WTC11 (cell line): Measurements from ENCODE around the gene MAP6. TPM values are rescaled to one million over a fixed set of nuclear protein-coding genes. Genes with fewer than 3 reads are reported as not detected.

Source experiments
- ATAC-seq: fragments of 200-7000 bp; cut with Tn5 transposase; 2 replicates; pipeline ENCODE4 v1.10.0; 2021; ENCODE audit warnings: mild to moderate bottlenecking, moderate library complexity
- CTCF ChIA-PET: fragments of 300-600 bp; sonication (Branson Sonifier 250); formaldehyde crosslinking; loops from one replicate; lab custom pipeline; 2021; ENCODE audit warnings: antibody characterized with exemption; lab: Charles Lee
- POLR2A ChIA-PET: fragments of 350-600 bp; sonication (Branson Sonifier 250); formaldehyde crosslinking; loops from one replicate; lab custom pipeline; 2021; ENCODE audit warnings: antibody characterized with exemption; lab: Charles Lee
- DNase-seq: peaks from one replicate; pipeline ENCODE4 v3.0.0; 2021; ENCODE audit warnings: low spot score
- H3K27ac Mint-ChIP-seq: 2 replicates; pipeline ENCODE4 v1.8.0; 2021; ENCODE audit warnings: mixed read lengths
- H3K27me3 Mint-ChIP-seq: 2 replicates; pipeline ENCODE4 v1.8.0; 2021; ENCODE audit warnings: low read depth, mild to moderate bottlenecking, moderate library complexity, mixed read lengths
- H3K36me3 Mint-ChIP-seq: 2 replicates; pipeline ENCODE4 v1.8.0; 2021; ENCODE audit warnings: mixed read lengths
- H3K4me1 Mint-ChIP-seq: 2 replicates; pipeline ENCODE4 v1.8.0; 2022; ENCODE audit warnings: mixed read lengths
- H3K4me3 Mint-ChIP-seq: 2 replicates; pipeline ENCODE4 v1.8.0; 2021; ENCODE audit warnings: mild to moderate bottlenecking, moderate library complexity, mixed read lengths
- H3K9me3 Mint-ChIP-seq: 2 replicates; pipeline ENCODE4 v1.8.0; 2021; ENCODE audit warnings: mixed read lengths
- FOXK1 ChIP-seq: sonication (generic); formaldehyde crosslinking; IDR thresholded peaks from 2 replicates; pipeline ENCODE4 v1.8.0; 2022; ENCODE audit warnings: mild to moderate bottlenecking, moderate library complexity, missing genetic modification reagents
- JUN ChIP-seq: sonication (generic); formaldehyde crosslinking; IDR thresholded peaks from 2 replicates; pipeline ENCODE4 v1.8.0; 2023; ENCODE audit warnings: mild to moderate bottlenecking, missing genetic modification reagents
- SMAD3 ChIP-seq: sonication (generic); formaldehyde crosslinking; IDR thresholded peaks from 2 replicates; pipeline ENCODE4 v1.8.0; 2022; ENCODE audit warnings: missing genetic modification reagents, mild to moderate bottlenecking, borderline replicate concordance
- ZBTB21 ChIP-seq: sonication (generic); formaldehyde crosslinking; IDR thresholded peaks from 2 replicates; pipeline ENCODE4 v1.8.1; 2023; ENCODE audit warnings: mild to moderate bottlenecking, missing genetic modification reagents, borderline replicate concordance
- ZNF121 ChIP-seq: sonication (generic); formaldehyde crosslinking; IDR thresholded peaks from 2 replicates; pipeline ENCODE4 v1.8.0; 2023; ENCODE audit warnings: missing genetic modification reagents
- ZNF232 ChIP-seq: sonication (generic); formaldehyde crosslinking; IDR thresholded peaks from 2 replicates; pipeline ENCODE4 v1.8.0; 2022; ENCODE audit warnings: mild to moderate bottlenecking, missing genetic modification reagents
- ZNF317 ChIP-seq: sonication (generic); formaldehyde crosslinking; IDR thresholded peaks from 2 replicates; pipeline ENCODE4 v1.8.1; 2023; ENCODE audit warnings: low read depth, mild to moderate bottlenecking, moderate library complexity, missing genetic modification reagents, borderline replicate concordance
- total RNA-seq: library from RNA; stranded (reverse); gene quantifications from 3 replicates; pipeline ENCODE4 v1.2.3, GENCODE V29; 2021
- TF ChIP-seq, protein P1 (sequence below): sonication (generic); formaldehyde crosslinking; conservative IDR thresholded peaks from 2 replicates; pipeline ENCODE4 v1.8.1; 2023; ENCODE audit warnings: mild to moderate bottlenecking, low read depth, missing genetic modification reagents, moderate library complexity
- TF ChIP-seq, protein P2 (sequence below): sonication (generic); formaldehyde crosslinking; IDR thresholded peaks from 2 replicates; pipeline ENCODE4 v1.8.1; 2023; ENCODE audit warnings: mild to moderate bottlenecking, missing genetic modification reagents
- TF ChIP-seq, protein P3 (sequence below): fragments of 250-450 bp; sonication (Bioruptor Pico); IDR thresholded peaks from 2 replicates; pipeline ENCODE4 v1.9.0; 2021; ENCODE audit warnings: mild to moderate bottlenecking, borderline replicate concordance
- TF ChIP-seq, protein P4 (sequence below): fragments of 250-450 bp; sonication (Bioruptor Pico); IDR thresholded peaks from 2 replicates; pipeline ENCODE4 v1.9.0; 2021; ENCODE audit warnings: mild to moderate bottlenecking
- TF ChIP-seq, protein P5 (sequence below): fragments of 250-450 bp; sonication (Bioruptor Pico); conservative IDR thresholded peaks from 2 replicates; pipeline ENCODE4 v1.9.0; 2021; ENCODE audit warnings: mild to moderate bottlenecking
- TF ChIP-seq, protein P6 (sequence below): sonication (generic); formaldehyde crosslinking; IDR thresholded peaks from 2 replicates; pipeline ENCODE4 v1.8.0; 2022; ENCODE audit warnings: mild to moderate bottlenecking, missing genetic modification reagents

Gene MAP6
- total RNA-seq, 1 experiment from 2014 or later, result 0.90 TPM

DNA sequence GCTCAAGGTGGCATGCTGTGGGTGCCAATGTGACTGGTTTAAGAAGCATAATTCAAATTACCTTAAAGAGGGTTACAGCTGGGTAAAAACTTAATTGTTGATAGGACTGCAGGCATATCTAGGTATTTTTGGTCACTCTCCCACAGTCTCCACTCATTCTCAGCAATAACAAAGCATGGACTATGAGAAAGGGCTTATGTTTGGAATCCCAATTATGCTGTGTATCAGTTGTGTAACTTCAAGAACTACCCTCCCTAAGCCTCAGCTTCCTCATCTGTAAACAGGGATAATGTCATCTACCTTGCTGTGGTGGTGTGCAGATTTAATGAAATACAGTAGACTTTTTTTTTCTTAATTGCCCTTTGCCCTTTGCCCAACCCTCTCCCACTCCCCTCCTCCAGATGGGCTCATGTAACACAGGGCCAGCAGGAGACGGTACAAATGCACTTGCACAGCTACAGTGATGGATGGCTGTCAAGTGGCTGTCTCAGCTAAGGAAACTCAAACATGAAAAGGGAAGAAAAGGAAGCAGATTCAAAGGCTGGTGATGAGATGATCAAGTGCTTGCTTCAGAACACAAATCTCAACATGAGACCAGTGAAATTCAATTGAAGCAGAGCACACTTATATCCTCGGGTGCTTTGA is 37.6 kb downstream of the MAP6 start (continued):
- TF ChIP-seq, protein P1, sequence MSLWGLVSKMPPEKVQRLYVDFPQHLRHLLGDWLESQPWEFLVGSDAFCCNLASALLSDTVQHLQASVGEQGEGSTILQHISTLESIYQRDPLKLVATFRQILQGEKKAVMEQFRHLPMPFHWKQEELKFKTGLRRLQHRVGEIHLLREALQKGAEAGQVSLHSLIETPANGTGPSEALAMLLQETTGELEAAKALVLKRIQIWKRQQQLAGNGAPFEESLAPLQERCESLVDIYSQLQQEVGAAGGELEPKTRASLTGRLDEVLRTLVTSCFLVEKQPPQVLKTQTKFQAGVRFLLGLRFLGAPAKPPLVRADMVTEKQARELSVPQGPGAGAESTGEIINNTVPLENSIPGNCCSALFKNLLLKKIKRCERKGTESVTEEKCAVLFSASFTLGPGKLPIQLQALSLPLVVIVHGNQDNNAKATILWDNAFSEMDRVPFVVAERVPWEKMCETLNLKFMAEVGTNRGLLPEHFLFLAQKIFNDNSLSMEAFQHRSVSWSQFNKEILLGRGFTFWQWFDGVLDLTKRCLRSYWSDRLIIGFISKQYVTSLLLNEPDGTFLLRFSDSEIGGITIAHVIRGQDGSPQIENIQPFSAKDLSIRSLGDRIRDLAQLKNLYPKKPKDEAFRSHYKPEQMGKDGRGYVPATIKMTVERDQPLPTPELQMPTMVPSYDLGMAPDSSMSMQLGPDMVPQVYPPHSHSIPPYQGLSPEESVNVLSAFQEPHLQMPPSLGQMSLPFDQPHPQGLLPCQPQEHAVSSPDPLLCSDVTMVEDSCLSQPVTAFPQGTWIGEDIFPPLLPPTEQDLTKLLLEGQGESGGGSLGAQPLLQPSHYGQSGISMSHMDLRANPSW (CRISPR knock-in tag), result no peak
- TF ChIP-seq, all 79 proteins: peak for 0

DNA sequence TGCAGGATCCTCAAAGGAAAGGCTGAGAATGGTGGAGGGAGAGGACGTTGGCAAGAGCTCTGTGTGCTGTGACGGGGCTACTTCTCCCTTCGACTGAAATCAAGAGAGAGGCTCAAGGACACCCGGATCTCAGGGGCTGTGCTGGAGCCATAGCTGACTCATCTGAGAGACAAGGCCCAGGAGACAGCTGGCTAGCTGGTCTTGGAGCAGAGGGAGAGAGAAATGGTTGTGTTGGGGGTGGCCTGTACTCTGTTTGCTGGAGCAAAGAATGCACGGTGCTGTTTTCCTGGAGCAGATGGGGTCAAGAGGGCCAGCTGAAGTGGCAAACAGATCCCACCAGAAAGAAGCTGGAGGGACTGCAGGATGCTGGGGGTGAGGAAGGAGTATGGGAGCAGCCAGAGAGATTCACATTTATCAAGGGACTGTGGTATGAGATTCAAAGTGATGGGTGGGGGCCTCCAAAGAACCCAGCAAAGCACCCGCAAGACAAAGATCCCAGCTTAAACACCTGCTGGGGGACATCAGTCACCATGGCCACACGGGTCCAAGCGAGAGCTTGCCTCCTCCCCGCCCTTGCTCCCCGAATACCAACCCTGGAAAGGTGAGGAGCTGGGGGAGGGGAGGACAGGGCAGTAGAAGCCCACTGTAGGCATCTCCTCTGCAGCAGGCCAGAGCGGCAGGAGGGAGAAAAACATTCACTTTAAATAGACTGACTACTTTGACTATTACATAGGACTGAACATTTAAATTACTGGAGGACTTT is 40.8 kb downstream of the MAP6 start:
- ATAC-seq (peak; percentile 86), DNase-seq (no peak)
- CTCF ChIA-PET, result interaction anchor here (0.8 to 4.6 kb wide), 8 partner anchors 20 to 443 kb away, joined by 3 to 29 read pairs (median 3); no protein-coding TSS in a partner anchor
- H3K27me3 Mint-ChIP-seq, result no peaks in the 10 kb centered on the region
- no peak overlapping the region for H3K27ac Mint-ChIP-seq
- H3K9me3 Mint-ChIP-seq, result no peaks in the 10 kb centered on the region
- POLR2A ChIA-PET, result no interaction called here
- H3K4me3 Mint-ChIP-seq, result no peak overlapping the region
- TF ChIP-seq, protein P2, sequence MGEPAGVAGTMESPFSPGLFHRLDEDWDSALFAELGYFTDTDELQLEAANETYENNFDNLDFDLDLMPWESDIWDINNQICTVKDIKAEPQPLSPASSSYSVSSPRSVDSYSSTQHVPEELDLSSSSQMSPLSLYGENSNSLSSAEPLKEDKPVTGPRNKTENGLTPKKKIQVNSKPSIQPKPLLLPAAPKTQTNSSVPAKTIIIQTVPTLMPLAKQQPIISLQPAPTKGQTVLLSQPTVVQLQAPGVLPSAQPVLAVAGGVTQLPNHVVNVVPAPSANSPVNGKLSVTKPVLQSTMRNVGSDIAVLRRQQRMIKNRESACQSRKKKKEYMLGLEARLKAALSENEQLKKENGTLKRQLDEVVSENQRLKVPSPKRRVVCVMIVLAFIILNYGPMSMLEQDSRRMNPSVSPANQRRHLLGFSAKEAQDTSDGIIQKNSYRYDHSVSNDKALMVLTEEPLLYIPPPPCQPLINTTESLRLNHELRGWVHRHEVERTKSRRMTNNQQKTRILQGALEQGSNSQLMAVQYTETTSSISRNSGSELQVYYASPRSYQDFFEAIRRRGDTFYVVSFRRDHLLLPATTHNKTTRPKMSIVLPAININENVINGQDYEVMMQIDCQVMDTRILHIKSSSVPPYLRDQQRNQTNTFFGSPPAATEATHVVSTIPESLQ (CRISPR knock-in tag), result no peak
- TF ChIP-seq ZNF121 (CRISPR knock-in tag) (0 out of 2 replicates have a peak, but pooled peaks have one; percentile 25), ZNF317 (CRISPR knock-in tag) (no peak)
- TF ChIP-seq, all 79 proteins: peak for 1
- peaks cover 26% of the 10 kb centered on the region for H3K4me1 Mint-ChIP-seq
- no peaks in the 10 kb centered on the region for H3K36me3 Mint-ChIP-seq

DNA sequence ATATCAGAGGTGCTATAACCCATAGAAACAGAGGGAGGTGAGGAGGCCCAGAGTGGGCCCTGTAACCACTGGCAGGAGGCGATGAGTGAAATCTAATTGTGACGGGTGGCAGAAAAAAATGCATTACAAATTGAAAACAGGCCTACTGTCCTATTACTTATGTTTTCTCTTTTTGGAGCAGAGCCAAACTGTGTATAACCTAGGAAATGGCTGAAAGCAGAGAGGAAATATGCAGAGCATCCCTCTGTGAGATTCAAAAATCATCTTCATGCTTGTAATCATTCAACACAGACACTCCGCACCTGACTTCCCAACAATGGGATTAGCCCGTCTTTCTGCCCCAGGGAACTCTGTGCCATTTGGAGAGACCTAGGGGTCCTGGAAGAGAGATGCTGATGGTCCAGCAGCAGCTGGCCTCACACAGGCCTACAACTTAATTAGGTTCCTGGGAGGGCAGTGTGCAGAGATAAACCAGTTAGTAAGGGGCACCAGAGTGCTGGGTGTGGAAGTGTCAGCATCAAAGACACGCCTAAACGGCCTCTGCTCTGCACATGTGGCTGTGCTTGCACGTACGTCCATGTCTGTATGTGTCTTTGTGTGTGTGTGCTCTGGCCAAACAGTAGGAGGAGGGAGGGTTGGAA is 41.8 kb downstream of the MAP6 start:
- no peak overlapping the region for H3K4me3 Mint-ChIP-seq
- no peaks in the 10 kb centered on the region for H3K9me3 Mint-ChIP-seq
- DNase-seq (no peak), ATAC-seq (no peak)
- no peaks in the 10 kb centered on the region for H3K36me3 Mint-ChIP-seq
- no peak overlapping the region for H3K27ac Mint-ChIP-seq
- ChIA-PET POLR2A (no interaction called here), CTCF (interaction anchor here (0.9 to 4.6 kb wide), 4 partner anchors 29 to 444 kb away, joined by 3 to 29 read pairs (median 4); no protein-coding TSS in a partner anchor)
- no peaks in the 10 kb centered on the region for H3K27me3 Mint-ChIP-seq
- peaks cover 26% of the 10 kb centered on the region for H3K4me1 Mint-ChIP-seq
- TF ChIP-seq FOXK1 (CRISPR knock-in tag), result no peak
- no peak for TF ChIP-seq ZNF317 (CRISPR knock-in tag)
- TF ChIP-seq JUN, result no peak
- TF ChIP-seq, protein P3, sequence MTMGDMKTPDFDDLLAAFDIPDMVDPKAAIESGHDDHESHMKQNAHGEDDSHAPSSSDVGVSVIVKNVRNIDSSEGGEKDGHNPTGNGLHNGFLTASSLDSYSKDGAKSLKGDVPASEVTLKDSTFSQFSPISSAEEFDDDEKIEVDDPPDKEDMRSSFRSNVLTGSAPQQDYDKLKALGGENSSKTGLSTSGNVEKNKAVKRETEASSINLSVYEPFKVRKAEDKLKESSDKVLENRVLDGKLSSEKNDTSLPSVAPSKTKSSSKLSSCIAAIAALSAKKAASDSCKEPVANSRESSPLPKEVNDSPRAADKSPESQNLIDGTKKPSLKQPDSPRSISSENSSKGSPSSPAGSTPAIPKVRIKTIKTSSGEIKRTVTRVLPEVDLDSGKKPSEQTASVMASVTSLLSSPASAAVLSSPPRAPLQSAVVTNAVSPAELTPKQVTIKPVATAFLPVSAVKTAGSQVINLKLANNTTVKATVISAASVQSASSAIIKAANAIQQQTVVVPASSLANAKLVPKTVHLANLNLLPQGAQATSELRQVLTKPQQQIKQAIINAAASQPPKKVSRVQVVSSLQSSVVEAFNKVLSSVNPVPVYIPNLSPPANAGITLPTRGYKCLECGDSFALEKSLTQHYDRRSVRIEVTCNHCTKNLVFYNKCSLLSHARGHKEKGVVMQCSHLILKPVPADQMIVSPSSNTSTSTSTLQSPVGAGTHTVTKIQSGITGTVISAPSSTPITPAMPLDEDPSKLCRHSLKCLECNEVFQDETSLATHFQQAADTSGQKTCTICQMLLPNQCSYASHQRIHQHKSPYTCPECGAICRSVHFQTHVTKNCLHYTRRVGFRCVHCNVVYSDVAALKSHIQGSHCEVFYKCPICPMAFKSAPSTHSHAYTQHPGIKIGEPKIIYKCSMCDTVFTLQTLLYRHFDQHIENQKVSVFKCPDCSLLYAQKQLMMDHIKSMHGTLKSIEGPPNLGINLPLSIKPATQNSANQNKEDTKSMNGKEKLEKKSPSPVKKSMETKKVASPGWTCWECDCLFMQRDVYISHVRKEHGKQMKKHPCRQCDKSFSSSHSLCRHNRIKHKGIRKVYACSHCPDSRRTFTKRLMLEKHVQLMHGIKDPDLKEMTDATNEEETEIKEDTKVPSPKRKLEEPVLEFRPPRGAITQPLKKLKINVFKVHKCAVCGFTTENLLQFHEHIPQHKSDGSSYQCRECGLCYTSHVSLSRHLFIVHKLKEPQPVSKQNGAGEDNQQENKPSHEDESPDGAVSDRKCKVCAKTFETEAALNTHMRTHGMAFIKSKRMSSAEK (CRISPR knock-in tag), result no peak
- TF ChIP-seq SMAD3 (CRISPR knock-in tag), result no peak
- TF ChIP-seq, protein P4, sequence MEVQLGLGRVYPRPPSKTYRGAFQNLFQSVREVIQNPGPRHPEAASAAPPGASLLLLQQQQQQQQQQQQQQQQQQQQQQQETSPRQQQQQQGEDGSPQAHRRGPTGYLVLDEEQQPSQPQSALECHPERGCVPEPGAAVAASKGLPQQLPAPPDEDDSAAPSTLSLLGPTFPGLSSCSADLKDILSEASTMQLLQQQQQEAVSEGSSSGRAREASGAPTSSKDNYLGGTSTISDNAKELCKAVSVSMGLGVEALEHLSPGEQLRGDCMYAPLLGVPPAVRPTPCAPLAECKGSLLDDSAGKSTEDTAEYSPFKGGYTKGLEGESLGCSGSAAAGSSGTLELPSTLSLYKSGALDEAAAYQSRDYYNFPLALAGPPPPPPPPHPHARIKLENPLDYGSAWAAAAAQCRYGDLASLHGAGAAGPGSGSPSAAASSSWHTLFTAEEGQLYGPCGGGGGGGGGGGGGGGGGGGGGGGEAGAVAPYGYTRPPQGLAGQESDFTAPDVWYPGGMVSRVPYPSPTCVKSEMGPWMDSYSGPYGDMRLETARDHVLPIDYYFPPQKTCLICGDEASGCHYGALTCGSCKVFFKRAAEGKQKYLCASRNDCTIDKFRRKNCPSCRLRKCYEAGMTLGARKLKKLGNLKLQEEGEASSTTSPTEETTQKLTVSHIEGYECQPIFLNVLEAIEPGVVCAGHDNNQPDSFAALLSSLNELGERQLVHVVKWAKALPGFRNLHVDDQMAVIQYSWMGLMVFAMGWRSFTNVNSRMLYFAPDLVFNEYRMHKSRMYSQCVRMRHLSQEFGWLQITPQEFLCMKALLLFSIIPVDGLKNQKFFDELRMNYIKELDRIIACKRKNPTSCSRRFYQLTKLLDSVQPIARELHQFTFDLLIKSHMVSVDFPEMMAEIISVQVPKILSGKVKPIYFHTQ, result no peak
- no peak for TF ChIP-seq ZBTB21 (CRISPR knock-in tag)
- TF ChIP-seq, protein P5, sequence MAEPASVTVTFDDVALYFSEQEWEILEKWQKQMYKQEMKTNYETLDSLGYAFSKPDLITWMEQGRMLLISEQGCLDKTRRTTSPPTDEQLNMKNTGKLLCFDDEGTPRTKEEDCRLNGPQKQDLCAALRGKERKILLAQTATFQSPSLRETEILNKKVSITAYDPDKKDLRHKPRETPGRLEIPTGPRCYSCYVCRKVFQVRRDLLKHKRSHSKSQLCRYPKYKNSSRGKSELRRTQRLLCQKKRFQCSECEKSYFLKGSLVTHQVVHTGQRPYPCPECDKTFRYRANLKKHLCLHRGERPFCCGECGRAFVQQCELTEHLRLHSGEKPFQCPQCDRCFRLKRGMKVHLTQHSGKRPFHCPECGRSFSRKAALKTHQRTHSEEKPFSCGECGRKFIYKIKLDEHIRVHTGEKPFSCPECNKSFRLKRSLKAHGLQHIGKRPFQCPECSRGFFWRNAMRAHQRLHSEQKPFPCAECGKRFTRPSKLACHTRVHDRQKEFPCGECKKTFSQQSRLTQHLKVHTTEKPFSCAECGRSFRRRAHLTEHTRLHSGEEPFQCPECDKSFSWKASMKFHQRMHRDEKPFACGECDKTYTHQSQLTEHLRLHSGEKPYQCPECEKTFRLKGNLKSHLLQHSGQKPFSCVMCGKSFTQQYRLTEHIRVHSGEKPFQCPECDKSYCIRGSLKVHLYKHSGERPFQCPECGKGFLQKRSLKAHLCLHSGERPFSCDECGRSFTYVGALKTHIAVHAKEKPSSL (CRISPR knock-in tag), result no peak
- TF ChIP-seq, protein P6, sequence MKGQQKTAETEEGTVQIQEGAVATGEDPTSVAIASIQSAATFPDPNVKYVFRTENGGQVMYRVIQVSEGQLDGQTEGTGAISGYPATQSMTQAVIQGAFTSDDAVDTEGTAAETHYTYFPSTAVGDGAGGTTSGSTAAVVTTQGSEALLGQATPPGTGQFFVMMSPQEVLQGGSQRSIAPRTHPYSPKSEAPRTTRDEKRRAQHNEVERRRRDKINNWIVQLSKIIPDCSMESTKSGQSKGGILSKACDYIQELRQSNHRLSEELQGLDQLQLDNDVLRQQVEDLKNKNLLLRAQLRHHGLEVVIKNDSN (CRISPR knock-in tag), result no peak
- no peak for TF ChIP-seq ZNF232 (CRISPR knock-in tag)
